HepG2 (cell line): ENCODE measurements around the gene RPL38. TPM values are rescaled to one million over a fixed set of nuclear protein-coding genes. Genes with fewer than 3 reads are reported as not detected.

Experiments
- FOXP1 ChIP-seq, 2 experiments: fragments of 450-650 bp in 1 of 2; IDR thresholded peaks; 2 replicates each; pipeline ENCODE4 v1.6.1; 2017 to 2018; ENCODE audit warnings: antibody characterized with exemption in 1 of 2
- HMGA1 ChIP-seq: sonication (generic); formaldehyde crosslinking; conservative IDR thresholded peaks from 2 replicates; pipeline ENCODE4 v1.4.0; 2020; ENCODE audit warnings: missing genetic modification reagents
- KIAA2018 ChIP-seq: sonication (generic); formaldehyde crosslinking; IDR thresholded peaks from 2 replicates; pipeline ENCODE4 v1.5.0; 2020; ENCODE audit warnings: mild to moderate bottlenecking, missing genetic modification reagents, borderline replicate concordance
- MLLT10 ChIP-seq: sonication (generic); formaldehyde crosslinking; IDR thresholded peaks from 2 replicates; pipeline ENCODE4 v1.4.0; 2020; ENCODE audit warnings: missing genetic modification reagents
- MXD4 ChIP-seq: IDR thresholded peaks from 2 replicates; pipeline ENCODE4 v1.6.1; 2016; ENCODE audit warnings: mild to moderate bottlenecking, missing biosample characterization, missing genetic modification reagents
- NR0B2 ChIP-seq: sonication (generic); formaldehyde crosslinking; IDR thresholded peaks from 2 replicates; pipeline ENCODE4 v1.4.0; 2020; ENCODE audit warnings: mild to moderate bottlenecking, missing genetic modification reagents
- ZBTB39 ChIP-seq: sonication (generic); formaldehyde crosslinking; IDR thresholded peaks from 2 replicates; pipeline ENCODE4 v1.5.0; 2020; ENCODE audit warnings: missing genetic modification reagents
- ZNF205 ChIP-seq: IDR thresholded peaks from 2 replicates; pipeline ENCODE4 v1.6.1; 2018; ENCODE audit warnings: missing biosample characterization, missing genetic modification reagents
- ZNF292 ChIP-seq: sonication (generic); formaldehyde crosslinking; IDR thresholded peaks from 2 replicates; pipeline ENCODE4 v1.8.1; 2022; ENCODE audit warnings: mild to moderate bottlenecking, low read depth, missing genetic modification reagents, borderline replicate concordance
- ZNF614 ChIP-seq: IDR thresholded peaks from 2 replicates; pipeline ENCODE4 v1.6.1; 2018; ENCODE audit warnings: missing biosample characterization, missing genetic modification reagents, inconsistent platforms, borderline replicate concordance
- ZSCAN29 ChIP-seq: sonication (generic); formaldehyde crosslinking; conservative IDR thresholded peaks from 2 replicates; pipeline ENCODE4 v1.4.0; 2020; ENCODE audit warnings: mild to moderate bottlenecking, missing genetic modification reagents
- polyA plus RNA-seq, 8 experiments: library from polyadenylated mRNA; depleted of rRNA in 3 of 8; stranded (reverse) in 7 of 8; unstranded in 1 of 8; fragments of >200 nt; fragmentation: Illumina TruSeq in 4 of 8; extraction: Trizol in 4 of 8; gene quantifications; 2 replicates each; pipeline versions ENCODE4 v1.2.1 to v1.2.3, GENCODE V29; 2011 to 2016; ENCODE audit warnings: low read depth in 4 of 8, missing spikeins in 1 of 8, mixed read lengths in 1 of 8; ENCODE audit not compliant: insufficient read depth in 1 of 8
- total RNA-seq, 5 experiments: library from RNA; depleted of rRNA; stranded (reverse); fragments of >200 nt; fragmentation: Illumina TruSeq; extraction: Trizol; gene quantifications; 2 replicates each; pipeline ENCODE4 v1.2.3, GENCODE V29; 2016; ENCODE audit warnings: low read depth in 1 of 5

RPL38 gene
- total and polyA plus RNA-seq, 2 of the 13 experiments (the other 11 are each of a cell fraction or from before 2014, with no cell fraction given) = 2,370 to 2,372 TPM

DNA sequence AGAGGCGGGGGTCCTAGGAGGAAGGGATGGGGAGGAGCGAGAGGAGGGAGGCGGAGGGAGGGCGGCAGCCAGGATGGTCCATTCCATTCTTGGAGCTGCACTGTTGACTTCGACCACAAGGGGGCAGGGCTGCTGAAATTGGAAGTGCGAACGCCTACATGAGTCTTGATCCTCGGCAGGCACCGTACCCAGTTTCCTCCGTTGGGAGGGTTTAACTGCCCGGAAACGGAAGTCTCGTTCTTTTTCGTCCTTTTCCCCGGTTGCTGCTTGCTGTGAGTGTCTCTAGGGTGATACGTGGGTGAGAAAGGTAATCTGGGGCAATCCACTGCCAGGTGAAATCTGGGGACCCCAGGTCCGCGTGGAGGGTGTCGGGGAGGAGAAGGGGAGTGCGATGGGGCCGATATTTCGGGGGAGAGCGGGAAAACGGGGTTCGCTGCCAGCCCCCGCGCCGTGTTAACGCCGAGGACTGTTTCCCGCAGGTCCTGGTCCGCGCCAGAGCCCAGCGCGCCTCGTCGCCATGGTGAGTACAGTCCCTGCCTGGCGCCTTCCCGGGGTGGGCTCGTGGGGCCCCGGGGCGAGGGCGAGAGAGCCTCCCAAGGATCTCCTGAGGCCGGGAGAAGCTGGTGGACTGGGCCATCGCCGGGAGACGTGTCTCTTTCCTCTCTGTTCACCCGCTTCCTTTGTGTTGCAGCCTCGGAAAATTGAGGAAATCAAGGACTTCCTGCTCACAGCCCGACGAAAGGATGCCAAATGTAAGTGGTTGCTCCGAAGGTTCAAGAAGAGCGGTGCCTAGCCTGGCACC lies at the start of gene RPL38 (continued):
- TF ChIP-seq ZBTB39 (CRISPR knock-in tag) (no peak), ZSCAN29 (CRISPR knock-in tag) (no peak), KIAA2018 (CRISPR knock-in tag) (peak; percentile 50; the same call in 1 of the 2 replicates), MLLT10 (CRISPR knock-in tag) (no peak), HMGA1 (CRISPR knock-in tag) (no peak), ZNF205 (peak; percentile 74), FOXP1 (IDR thresholded peaks at IDR 0.05) (no peak), FOXP1 (CRISPR knock-in tag; IDR thresholded peaks at IDR 0.05) (peak; percentile 26; the same call in 1 of the 2 replicates), ZNF614 (CRISPR knock-in tag) (peak; percentile 95; the same call in 1 of the 2 replicates), ZNF292 (CRISPR knock-in tag) (peak; percentile 57; the same call in 1 of the 2 replicates), MXD4 (CRISPR knock-in tag) (peak; percentile 90), NR0B2 (CRISPR knock-in tag) (peak; percentile 93)
